Activated CD4-positive, alpha-beta T cell treated with anti-CD3 and anti-CD28 coated beads for 24 hours (primary cell): ENCODE measurements around the gene PCDHA9.
"Not testable (repeated sequence)": the region's sequence is repeated elsewhere in the genome, so short reads cannot be mapped to it uniquely, and the experiment has no call there.

Source experiments
- DNase-seq, 2 donors: peaks; one replicate each; pipeline ENCODE4 v3.0.0-alpha.2; 2020; ENCODE audit warnings: low read depth in 2 of 2

The PCDHA9 gene, protein sequence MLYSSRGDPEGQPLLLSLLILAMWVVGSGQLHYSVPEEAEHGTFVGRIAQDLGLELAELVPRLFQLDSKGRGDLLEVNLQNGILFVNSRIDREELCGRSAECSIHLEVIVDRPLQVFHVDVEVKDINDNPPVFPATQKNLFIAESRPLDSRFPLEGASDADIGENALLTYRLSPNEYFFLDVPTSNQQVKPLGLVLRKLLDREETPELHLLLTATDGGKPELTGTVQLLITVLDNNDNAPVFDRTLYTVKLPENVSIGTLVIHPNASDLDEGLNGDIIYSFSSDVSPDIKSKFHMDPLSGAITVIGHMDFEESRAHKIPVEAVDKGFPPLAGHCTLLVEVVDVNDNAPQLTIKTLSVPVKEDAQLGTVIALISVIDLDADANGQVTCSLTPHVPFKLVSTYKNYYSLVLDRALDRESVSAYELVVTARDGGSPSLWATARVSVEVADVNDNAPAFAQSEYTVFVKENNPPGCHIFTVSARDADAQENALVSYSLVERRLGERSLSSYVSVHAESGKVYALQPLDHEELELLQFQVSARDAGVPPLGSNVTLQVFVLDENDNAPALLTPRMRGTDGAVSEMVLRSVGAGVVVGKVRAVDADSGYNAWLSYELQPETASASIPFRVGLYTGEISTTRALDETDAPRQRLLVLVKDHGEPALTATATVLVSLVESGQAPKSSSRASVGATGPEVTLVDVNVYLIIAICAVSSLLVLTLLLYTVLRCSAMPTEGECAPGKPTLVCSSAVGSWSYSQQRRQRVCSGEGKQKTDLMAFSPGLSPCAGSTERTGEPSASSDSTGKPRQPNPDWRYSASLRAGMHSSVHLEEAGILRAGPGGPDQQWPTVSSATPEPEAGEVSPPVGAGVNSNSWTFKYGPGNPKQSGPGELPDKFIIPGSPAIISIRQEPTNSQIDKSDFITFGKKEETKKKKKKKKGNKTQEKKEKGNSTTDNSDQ

GRCh38 chr5:140848139-140849102, at the start of gene PCDHA9:
TSS of gene PCDHA9 (plus strand) at chr5:140848382. CDS start at chr5:140848496, 114 bp downstream.
- DNase-seq: not testable (repeated sequence)

GRCh38 chr5:140800816-140801493, 47.2 kb upstream of the PCDHA9 start, which contains the start of gene PCDHA3:
TSS of gene PCDHA3 (plus strand) at chr5:140801057.
- DNase-seq: no peak

DNA sequence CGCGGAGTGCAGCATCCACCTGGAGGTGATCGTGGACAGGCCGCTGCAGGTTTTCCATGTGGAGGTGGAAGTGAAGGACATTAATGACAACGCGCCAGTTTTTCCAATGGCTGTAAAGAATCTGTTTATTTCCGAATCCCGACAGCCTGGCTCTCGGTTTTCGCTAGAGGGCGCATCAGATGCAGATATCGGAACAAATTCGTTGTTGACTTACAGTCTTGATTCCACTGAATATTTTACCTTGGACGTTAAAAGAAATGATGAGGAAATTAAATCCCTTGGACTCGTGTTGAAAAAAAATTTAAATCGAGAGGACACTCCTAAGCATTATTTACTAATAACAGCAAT, 46.7 kb upstream of the PCDHA9 start:
- no peak for DNase-seq

DNA sequence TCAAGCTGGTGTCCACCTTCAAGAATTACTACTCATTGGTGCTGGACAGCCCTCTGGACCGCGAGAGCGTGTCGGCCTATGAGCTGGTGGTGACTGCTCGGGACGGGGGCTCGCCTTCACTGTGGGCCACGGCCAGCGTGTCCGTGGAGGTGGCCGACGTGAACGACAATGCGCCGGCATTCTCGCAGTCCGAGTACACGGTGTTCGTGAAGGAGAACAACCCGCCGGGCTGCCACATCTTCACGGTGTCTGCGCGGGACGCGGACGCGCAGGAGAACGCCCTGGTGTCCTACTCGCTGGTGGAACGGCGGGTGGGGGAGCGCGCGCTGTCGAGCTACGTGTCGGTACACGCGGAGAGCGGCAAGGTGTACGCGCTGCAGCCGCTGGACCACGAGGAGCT, 45.8 kb upstream of the PCDHA9 start:
- DNase-seq: not testable (repeated sequence)

GRCh38 chr5:140802781-140803271, 45.4 kb upstream of the PCDHA9 start:
- no peak for DNase-seq

DNA sequence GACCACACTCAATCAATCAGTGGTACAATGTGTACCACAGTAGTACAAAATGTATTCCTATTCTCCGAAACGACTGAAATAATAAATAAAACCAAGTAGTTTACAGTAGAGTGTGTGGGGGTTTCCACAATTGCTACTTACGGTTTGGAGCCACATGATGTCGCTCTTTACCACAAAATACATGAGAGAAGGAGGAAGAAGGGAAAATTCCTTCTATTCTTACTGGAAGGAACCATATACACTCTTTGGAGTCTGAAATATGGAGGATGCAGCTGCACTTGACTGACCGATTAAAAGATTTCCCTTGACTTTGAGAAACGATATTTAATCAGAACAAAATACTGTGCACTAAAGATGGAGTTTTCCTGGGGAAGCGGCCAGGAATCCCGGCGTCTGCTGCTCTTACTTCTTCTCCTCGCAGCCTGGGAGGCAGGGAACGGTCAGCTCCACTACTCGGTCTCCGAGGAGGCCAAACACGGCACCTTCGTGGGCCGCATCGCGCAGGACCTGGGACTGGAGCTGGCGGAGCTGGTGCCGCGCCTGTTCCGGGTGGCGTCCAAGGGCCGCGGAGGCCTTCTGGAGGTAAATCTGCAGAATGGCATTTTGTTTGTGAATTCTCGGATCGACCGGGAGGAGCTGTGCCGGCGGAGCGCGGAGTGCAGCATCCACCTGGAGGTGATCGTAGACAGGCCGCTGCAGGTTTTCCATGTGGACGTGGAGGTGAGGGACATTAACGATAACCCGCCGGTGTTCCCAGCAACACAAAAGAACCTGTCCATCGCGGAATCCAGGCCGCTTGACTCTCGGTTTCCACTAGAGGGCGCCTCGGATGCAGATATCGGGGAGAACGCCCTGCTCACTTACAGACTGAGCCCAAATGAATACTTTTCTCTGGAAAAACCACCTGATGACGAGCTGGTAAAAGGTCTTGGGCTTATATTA, 41.1 kb upstream of the PCDHA9 start, which contains the start of gene PCDHA4:
PCDHA4 (plus strand) TSS at position 235 of the 942 bp plus-strand sequence.
- DNase-seq: no peak

DNA sequence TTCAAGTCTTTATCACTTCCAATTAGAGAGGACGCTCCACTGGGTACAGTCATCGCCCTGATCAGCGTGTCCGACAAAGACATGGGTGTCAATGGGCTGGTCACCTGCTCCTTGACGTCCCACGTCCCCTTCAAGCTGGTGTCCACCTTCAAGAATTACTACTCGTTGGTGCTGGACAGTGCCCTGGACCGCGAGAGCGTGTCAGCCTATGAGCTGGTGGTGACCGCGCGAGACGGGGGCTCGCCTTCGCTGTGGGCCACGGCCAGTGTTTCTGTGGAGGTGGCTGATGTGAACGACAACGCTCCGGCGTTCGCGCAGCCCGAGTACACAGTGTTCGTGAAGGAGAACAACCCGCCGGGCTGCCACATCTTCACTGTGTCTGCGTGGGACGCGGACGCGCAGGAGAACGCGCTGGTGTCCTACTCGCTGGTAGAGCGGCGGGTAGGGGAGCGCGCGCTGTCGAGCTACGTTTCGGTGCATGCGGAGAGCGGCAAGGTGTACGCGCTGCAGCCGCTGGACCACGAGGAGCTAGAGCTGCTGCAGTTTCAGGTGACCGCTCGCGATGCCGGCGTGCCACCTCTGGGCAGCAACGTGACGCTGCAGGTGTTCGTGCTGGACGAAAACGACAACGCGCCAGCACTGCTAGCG, 39.8 kb upstream of the PCDHA9 start:
- DNase-seq: not testable (repeated sequence)

DNA sequence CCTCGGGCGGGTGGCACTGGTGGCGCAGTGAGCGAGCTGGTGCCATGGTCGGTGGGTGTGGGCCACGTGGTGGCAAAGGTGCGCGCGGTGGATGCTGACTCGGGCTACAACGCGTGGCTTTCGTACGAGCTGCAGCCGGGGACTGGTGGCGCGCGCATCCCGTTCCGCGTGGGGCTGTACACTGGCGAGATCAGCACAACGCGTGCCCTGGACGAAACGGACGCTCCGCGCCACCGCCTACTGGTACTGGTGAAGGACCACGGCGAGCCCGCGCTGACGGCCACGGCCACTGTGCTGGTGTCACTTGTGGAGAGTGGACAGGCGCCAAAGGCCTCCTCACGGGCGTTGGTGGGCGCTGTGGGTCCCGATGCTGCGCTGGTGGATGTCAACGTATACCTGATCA, 39.3 kb upstream of the PCDHA9 start:
- DNase-seq: no peak

DNA sequence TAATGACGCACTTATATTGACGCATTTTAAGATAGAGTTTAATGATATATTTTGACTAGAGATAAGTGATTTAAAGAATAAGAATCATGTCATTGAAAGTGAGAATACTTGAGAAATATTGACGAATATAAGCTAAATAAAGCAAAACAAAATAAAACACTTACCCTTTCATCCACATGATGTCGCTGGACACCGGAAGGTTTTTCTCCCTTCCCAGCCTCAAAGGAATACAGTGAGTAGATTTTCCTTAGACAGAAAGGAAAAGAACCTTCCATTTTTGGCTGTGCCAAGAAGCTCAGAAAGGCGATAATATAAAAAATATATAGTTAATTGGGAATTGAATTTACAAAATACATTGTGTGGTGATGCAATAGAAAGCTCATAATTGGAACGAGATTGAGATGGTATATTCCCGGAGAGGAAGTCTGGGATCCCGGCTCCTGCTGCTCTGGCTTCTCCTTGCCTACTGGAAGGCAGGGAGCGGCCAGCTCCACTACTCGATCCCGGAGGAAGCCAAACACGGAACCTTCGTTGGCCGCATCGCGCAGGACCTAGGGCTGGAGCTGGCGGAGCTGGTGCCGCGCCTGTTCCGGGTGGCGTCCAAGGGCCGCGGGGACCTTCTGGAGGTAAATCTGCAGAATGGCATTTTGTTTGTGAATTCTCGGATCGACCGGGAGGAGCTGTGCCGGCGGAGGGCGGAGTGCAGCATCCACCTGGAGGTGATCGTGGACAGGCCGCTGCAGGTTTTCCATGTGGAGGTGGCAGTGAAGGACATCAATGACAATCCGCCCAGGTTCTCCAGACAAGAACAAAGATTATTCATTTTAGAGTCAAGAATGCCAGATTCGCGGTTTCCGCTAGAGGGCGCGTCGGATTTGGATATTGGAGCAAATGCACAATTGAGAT, 26.6 kb upstream of the PCDHA9 start, which contains the start of gene PCDHA5:
PCDHA5 (plus strand) TSS at position 239 of the 906 bp plus-strand sequence.
- no peak for DNase-seq

DNA sequence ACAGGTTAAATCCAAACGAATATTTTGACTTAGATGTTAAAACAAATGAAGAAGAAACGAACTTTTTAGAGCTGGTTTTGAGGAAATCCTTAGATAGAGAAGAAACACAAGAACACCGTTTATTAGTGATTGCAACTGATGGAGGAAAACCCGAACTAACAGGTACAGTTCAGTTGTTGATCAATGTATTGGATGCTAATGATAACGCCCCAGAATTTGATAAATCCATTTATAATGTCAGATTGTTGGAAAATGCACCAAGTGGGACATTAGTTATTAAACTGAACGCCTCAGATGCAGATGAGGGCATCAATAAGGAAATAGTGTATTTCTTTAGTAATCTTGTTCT, 25.9 kb upstream of the PCDHA9 start:
- no peak for DNase-seq

DNA sequence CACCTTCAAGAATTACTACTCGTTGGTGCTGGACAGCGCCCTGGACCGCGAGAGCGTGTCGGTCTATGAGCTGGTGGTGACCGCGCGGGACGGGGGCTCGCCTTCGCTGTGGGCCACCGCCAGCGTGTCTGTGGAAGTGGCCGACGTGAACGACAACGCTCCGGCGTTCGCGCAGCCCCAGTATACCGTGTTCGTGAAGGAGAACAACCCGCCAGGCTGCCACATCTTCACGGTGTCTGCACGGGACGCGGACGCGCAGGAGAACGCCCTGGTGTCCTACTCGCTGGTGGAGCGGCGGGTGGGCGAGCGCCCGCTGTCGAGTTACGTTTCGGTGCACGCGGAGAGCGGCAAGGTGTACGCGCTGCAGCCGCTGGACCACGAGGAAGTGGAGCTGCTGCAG, 25.2 kb upstream of the PCDHA9 start:
- DNase-seq: not testable (repeated sequence)

- DNase-seq: no peak
Observed at GRCh38 chr5:140823475-140823874, 24.7 kb upstream of the PCDHA9 start.

- no peak for DNase-seq
Observed at GRCh38 chr5:140827704-140828361, 20.3 kb upstream of the PCDHA9 start, which contains the start of gene PCDHA6. TSS of gene PCDHA6 (plus strand) at chr5:140827960. CDS start at chr5:140828092, 132 bp downstream.

DNA sequence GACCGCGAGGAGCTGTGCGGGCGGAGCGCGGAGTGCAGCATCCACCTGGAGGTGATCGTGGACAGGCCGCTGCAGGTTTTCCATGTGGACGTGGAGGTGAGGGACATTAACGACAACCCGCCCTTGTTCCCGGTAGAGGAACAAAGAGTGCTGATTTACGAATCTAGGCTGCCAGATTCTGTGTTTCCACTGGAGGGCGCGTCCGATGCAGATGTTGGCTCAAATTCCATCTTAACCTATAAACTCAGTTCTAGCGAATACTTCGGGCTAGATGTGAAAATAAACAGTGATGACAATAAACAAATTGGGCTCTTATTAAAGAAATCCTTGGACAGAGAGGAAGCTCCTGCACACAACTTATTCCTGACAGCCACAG, 19.8 kb upstream of the PCDHA9 start:
- DNase-seq: no peak

GRCh38 chr5:140829511-140830501, 18.4 kb upstream of the PCDHA9 start:
- DNase-seq: not testable (repeated sequence)

- DNase-seq: no peak
Observed at GRCh38 chr5:140833993-140834392, 14.2 kb upstream of the PCDHA9 start, which contains the start of gene PCDHA7. TSS of gene PCDHA7 (plus strand) at chr5:140834269. CDS start at chr5:140834384, 115 bp downstream.
